AG04449 (cell line): Measurements from ENCODE around the gene ATP8B4.

Experiments
- CTCF ChIA-PET: fragments of 350-600 bp; formaldehyde crosslinking; extraction: SDS; loops from one replicate; lab custom pipeline; 2021; ENCODE audit warnings: antibody characterized with exemption; lab: Yijun Ruan, JAX
- POLR2A ChIA-PET: fragments of 400-600, 350-600 bp; formaldehyde crosslinking; extraction: SDS; loops from one replicate; lab custom pipeline; 2020; ENCODE audit warnings: antibody characterized with exemption, inconsistent platforms; lab: Yijun Ruan, JAX
- DNase-seq: peaks from one replicate; pipeline ENCODE4 v3.0.0-alpha.2; 2010; ENCODE audit warnings: low read depth, low spot score
- H3K4me3 ChIP-seq: 2 replicates; pipeline ENCODE4 v1.5.1; 2011; ENCODE audit warnings: low read depth, mild to moderate bottlenecking, control low read depth, low read length
- TF ChIP-seq, protein P1 (sequence below): IDR thresholded peaks from one replicate; pipeline ENCODE4 v1.5.1; 2011; ENCODE audit warnings: mild to moderate bottlenecking, moderate library complexity, low read length, control low read depth, inconsistent platforms; ENCODE audit not compliant: insufficient read depth; ENCODE audit errors: missing control alignments

Gene ATP8B4

DNA sequence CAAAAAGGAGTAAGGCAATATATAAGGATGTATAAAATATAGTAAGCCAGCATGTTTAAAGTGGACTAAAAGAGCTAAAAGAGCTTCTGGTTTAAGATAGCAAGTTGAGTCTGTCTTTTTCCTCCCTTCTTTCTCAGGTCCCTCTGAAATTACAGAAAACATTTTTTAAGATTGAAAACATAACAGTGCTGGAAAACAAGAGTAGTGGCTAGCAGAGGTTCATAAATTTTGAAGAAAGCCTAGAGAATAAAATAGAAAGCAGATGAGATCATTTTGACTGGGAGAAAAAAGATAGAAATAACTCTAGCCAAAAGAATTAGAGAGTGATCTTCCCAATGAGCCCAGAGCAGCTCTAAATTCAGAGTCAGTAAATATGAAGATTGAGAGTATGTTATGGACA is 41.9 kb downstream of the ATP8B4 start:
- ChIA-PET POLR2A (no interaction called here), CTCF (interaction anchor here (0.7 kb wide), 1 partner anchor 171 kb away, joined by 3 read pairs; no protein-coding TSS in a partner anchor)
- no peak overlapping the region for H3K4me3 ChIP-seq

DNA sequence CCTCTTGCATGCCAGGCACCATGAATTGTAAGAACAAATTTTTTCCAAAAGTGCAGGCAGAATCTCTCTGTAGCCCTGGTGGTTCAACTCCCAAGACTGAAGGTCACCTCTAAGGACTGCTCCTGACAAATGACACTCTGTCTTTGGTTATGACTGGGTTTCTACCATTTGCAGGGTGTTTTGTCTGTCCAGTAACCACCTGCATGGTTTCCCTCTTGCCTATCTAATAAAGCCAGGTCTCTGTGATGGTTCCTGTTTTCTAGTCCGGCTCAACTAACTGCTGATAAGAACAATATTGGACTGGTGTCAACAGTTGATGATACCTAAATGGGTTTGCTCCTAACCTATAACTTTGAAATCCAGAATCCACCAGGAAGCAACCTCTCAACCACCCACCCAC is 43.7 kb downstream of the ATP8B4 start:
- TF ChIP-seq, protein P1, sequence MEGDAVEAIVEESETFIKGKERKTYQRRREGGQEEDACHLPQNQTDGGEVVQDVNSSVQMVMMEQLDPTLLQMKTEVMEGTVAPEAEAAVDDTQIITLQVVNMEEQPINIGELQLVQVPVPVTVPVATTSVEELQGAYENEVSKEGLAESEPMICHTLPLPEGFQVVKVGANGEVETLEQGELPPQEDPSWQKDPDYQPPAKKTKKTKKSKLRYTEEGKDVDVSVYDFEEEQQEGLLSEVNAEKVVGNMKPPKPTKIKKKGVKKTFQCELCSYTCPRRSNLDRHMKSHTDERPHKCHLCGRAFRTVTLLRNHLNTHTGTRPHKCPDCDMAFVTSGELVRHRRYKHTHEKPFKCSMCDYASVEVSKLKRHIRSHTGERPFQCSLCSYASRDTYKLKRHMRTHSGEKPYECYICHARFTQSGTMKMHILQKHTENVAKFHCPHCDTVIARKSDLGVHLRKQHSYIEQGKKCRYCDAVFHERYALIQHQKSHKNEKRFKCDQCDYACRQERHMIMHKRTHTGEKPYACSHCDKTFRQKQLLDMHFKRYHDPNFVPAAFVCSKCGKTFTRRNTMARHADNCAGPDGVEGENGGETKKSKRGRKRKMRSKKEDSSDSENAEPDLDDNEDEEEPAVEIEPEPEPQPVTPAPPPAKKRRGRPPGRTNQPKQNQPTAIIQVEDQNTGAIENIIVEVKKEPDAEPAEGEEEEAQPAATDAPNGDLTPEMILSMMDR, result no peak
- ChIA-PET POLR2A (interaction anchor here (1.0 kb wide), 1 partner anchor 8 kb away, joined by 3 read pairs; no protein-coding TSS in a partner anchor), CTCF (interaction anchor here (1.7 kb wide), 1 partner anchor 23 kb away, joined by 5 read pairs; no protein-coding TSS in a partner anchor)
- no peak for DNase-seq
- no peak overlapping the region for H3K4me3 ChIP-seq

More for the DNA sequence above, 41.9 kb downstream of the ATP8B4 start:
- TF ChIP-seq, protein P1, result no peak
- no peak for DNase-seq

DNA sequence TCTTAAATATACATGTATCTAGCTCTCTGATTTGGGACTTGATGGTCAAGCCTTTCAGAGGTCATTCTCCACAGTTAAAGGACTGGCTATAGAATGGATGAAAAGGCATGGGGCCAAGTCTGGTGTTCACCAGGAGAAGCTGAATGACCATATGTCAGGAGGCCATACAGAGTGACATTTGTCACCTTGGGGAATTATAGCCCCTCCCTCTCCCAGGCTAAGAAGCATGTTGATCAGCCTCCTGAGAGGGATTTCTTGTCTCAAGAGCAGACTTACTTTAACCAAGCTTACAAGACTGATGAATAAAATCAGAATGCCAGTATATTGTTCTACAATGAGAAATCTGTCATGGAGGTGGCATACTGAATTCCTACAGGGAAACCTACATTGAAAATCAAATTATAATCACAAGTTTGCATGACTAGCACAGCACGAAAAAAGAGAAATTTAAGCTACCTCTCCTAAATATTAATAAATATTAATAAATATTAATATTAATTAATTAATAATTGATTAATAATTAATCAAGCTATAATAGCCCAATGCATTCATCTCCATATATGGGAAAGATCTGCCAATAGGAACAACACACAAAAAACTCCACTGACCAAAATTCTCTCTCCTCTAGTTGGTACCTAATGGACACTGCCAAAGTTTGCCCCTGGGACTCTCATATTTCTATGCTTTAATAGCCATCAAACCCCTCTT is 47.3 kb downstream of the ATP8B4 start:
- POLR2A ChIA-PET, result no interaction called here
- TF ChIP-seq, protein P1, result no peak
- DNase-seq, result no peak
- H3K4me3 ChIP-seq, result no peak overlapping the region
- CTCF ChIA-PET, result interaction anchor here (1.3 to 1.4 kb wide), 2 partner anchors 20 to 74 kb away, joined by 3 to 4 read pairs; no protein-coding TSS in a partner anchor

DNA sequence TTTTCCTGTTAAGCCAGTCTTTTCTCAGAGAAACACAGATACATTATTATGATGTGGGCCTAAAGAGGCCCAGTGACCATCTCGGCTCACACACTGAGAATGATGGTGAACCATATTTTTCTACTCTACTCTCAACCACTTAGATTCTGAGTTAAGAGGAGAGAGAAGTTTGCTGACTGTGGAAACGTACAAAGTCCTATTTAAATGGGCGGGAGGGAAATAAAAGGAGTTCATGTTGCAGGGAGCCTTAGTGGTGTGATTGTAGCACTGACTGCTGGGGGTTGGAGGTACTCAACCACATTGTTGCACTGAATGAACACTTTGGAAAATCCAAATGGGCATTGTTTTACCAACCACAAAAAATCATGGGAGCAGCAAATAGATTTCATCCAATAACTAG is 51.0 kb downstream of the ATP8B4 start:
- DNase-seq, result no peak
- TF ChIP-seq, protein P1, result no peak
- ChIA-PET CTCF (interaction anchor here (0.9 to 1.6 kb wide), 2 partner anchors 16 to 64 kb away, joined by 3 to 8 read pairs; no protein-coding TSS in a partner anchor), POLR2A (no interaction called here)
- H3K4me3 ChIP-seq, result no peak overlapping the region

DNA sequence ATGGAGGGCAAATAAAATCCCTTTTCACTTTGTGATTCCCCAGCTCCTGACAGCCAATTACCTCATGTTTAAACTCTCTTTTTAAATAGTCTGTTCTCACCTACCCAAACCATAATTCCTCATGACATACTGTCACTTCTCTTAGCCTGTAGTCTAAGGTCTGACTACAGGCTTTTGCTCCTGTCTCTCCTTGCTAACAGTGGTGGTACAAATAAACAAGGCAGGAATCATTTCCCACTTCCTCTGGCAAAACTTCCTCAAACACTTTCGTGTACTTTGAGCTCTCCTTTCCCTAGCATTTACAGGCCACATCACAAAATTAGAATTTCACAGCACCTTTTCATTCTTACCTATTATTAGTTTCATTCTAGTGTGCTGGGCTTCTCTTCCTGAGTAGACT is 51.8 kb downstream of the ATP8B4 start:
- ChIA-PET POLR2A (interaction anchor here (0.9 kb wide), 1 partner anchor 9 kb away, joined by 3 read pairs; no protein-coding TSS in a partner anchor), CTCF (interaction anchor here (0.9 to 1.6 kb wide), 2 partner anchors 15 to 63 kb away, joined by 3 to 8 read pairs; no protein-coding TSS in a partner anchor)
- H3K4me3 ChIP-seq, result no peak overlapping the region
- DNase-seq, result no peak
- TF ChIP-seq, protein P1, result no peak

DNA sequence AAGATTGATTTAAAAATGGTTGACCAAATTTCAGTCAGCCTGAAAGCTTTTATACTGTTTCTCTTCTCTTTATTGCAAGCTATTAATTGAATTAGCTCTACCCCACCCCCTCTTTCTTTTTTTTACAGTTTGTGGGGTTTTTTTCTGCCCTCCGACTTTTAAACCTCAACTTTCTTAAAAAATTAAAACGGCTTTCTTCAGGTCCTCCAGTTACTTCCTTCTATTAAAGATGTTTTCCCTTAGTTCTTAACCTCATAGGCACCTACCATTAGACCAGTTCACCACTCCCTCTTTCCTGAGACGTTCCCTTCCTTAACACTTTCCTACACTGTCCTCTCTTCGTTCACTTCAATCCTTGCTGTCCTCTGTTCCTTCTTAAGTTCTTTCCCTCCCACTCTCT is 52.4 kb downstream of the ATP8B4 start:
- CTCF ChIA-PET, result interaction anchor here (1.6 kb wide), 1 partner anchor 15 kb away, joined by 8 read pairs; no protein-coding TSS in a partner anchor
- TF ChIP-seq, protein P1, result no peak
- H3K4me3 ChIP-seq, result no peak overlapping the region
- POLR2A ChIA-PET, result interaction anchor here (0.9 kb wide), 1 partner anchor 9 kb away, joined by 3 read pairs; no protein-coding TSS in a partner anchor
- DNase-seq, result no peak
